ENCODE results near the gene CCDC78.

The CCDC78 gene

DNA sequence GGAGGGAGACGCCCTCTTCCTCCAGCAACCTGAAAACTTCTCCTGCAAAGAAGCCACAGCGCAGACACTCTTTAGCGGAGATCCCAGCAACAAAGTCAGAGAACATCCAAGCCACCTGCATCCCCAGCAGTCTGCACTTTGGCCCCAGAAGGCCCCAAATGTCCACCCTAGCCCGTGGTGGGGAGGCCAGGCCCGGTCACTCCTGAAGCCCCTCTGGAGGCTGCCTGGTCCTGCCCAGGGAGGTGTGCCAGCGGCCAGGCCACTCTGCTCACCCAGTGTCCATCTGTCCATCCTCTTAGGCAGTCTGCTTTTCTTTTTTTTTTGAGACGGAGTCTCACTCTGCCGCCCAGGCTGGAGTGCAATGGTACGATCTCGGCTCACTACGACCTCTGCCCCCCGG, 6.1 kb upstream of the CCDC78 start:
- no peaks in the 10 kb centered on the region for H3K27me3 ChIP-seq (replicated peaks)
- DNase-seq = no peak
- TF ChIP-seq, protein P1, sequence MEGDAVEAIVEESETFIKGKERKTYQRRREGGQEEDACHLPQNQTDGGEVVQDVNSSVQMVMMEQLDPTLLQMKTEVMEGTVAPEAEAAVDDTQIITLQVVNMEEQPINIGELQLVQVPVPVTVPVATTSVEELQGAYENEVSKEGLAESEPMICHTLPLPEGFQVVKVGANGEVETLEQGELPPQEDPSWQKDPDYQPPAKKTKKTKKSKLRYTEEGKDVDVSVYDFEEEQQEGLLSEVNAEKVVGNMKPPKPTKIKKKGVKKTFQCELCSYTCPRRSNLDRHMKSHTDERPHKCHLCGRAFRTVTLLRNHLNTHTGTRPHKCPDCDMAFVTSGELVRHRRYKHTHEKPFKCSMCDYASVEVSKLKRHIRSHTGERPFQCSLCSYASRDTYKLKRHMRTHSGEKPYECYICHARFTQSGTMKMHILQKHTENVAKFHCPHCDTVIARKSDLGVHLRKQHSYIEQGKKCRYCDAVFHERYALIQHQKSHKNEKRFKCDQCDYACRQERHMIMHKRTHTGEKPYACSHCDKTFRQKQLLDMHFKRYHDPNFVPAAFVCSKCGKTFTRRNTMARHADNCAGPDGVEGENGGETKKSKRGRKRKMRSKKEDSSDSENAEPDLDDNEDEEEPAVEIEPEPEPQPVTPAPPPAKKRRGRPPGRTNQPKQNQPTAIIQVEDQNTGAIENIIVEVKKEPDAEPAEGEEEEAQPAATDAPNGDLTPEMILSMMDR (IDR thresholded peaks at IDR 0.05; ENCODE audit: low read depth, low read length, missing control alignments) = no peak
- H3K4me3 ChIP-seq (ENCODE audit: low read depth, low read length) = no peak overlapping the region
- peaks cover 29% of the 10 kb centered on the region for H3K36me3 ChIP-seq (replicated peaks)
- no peak overlapping the region for H3K27ac ChIP-seq
- in situ Hi-C loops (cut with HindIII; ENCODE audit: low pct_ligation_motif_present, low sequenced_read_pairs) = no loop called here

DNA sequence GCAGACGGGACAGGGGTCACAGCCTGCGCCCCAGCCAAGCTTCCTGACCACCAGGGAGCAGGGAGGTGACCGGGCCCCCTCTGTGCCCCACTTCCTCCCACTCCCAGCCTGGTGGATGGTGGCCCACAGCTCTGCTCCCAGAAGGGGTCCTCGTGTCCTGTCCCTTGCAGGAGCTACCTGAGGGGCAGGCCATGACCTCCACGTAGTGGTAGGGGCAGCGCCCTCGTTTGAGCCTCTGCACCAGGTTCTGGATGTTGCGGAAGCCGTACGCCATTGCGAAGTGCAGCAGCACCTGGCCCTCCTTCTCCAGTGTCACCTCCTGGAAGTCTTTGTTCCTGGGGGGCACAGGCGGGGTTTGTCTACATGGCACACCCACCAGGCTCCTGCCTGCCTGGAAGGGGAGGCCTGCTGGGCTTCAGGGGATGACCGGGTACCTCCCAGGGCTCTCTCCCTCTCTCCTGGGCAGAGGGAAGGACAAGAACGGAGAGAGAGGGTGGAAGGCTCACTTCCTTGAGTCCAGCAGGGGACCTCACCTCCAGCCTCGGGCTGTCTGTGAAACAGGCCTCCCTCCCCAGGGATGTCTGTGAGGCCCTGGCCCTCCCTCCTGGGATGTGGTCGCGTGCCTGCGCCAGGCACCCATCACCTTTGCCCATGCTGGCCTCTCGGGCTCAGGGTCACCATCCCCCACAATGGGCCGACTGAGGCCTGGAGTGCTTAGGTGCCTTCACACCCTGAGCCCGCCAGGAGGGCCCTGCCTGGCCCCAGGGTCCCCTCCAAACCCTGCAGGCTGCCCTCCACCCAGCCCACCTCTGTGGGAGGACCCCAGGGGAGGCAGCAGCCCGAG, 4.6 kb upstream of the CCDC78 start:
- Histone ChIP-seq H3K36me3 (replicated peaks) (peaks cover 22% of the 10 kb centered on the region), H3K27ac (no peak overlapping the region), H3K4me3 (ENCODE audit: low read depth, low read length) (no peak overlapping the region), H3K27me3 (replicated peaks) (no peaks in the 10 kb centered on the region)
- in situ Hi-C loops (cut with HindIII; ENCODE audit: low pct_ligation_motif_present, low sequenced_read_pairs) = no loop called here
- DNase-seq = no peak
- TF ChIP-seq, protein P1 (IDR thresholded peaks at IDR 0.05; ENCODE audit: low read depth, low read length, missing control alignments) = no peak

GRCh38 chr16:729768-730665, 3.8 kb upstream of the CCDC78 start:
- Histone ChIP-seq H3K4me3 (ENCODE audit: low read depth, low read length) (no peak overlapping the region), H3K27ac (no peak overlapping the region), H3K36me3 (replicated peaks) (peaks cover 17% of the 10 kb centered on the region), H3K27me3 (replicated peaks) (no peaks in the 10 kb centered on the region)
- DNase-seq = no peak
- in situ Hi-C loops (cut with HindIII; ENCODE audit: low pct_ligation_motif_present, low sequenced_read_pairs) = no loop called here
- TF ChIP-seq, protein P1 (IDR thresholded peaks at IDR 0.05; ENCODE audit: low read depth, low read length, missing control alignments) = no peak

DNA sequence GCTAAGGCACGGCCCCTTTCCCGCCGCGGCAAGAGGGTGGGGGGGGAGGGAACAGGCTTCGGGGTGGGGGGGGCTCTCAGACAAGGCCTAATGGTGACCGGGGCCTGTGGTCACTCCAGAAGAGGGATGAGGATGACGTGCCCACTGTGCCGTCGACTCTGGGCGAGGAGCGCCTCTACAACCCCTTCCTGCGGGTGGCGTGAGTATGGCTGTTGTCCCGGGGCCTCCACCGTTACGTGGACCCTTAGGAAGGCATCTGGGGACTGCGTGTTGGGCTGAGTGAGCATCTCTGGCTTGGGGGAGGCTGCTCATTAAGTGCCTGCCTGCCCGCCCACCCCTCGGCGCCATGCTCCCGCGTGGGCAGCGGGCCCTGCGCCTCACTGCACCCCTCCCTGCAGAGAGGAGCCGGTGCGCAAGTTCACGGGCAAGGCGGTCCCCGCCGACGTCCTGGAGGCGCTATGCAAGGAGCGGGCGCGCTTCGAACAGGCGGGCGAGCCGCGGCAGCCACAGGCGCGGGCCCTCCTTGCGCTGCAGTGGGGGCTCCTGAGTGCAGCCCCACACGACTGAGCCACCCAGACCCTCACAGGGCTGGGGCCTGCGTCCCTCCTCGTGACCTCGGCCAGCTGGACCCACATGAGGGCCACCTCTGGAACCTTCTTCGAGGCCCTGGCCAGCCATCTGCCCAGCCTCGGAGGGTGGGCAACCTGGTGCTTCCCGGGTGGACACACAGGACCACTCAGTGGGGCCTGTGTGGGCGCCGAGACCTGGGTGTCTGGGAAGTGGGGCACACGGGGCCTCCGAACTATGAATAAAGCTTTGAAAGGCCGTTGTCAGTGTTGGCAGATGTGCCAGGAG, 2.9 kb upstream of the CCDC78 start:
- DNase-seq = no peak
- no peak overlapping the region for H3K27ac ChIP-seq
- in situ Hi-C loops (cut with HindIII; ENCODE audit: low pct_ligation_motif_present, low sequenced_read_pairs) = no loop called here
- H3K27me3 ChIP-seq (replicated peaks) = no peaks in the 10 kb centered on the region
- peak overlapping the region; percentile 67 for H3K4me3 ChIP-seq (ENCODE audit: low read depth, low read length)
- TF ChIP-seq, protein P1 (IDR thresholded peaks at IDR 0.05; ENCODE audit: low read depth, low read length, missing control alignments) = no peak
- H3K36me3 ChIP-seq (replicated peaks) = peaks cover 14% of the 10 kb centered on the region

DNA sequence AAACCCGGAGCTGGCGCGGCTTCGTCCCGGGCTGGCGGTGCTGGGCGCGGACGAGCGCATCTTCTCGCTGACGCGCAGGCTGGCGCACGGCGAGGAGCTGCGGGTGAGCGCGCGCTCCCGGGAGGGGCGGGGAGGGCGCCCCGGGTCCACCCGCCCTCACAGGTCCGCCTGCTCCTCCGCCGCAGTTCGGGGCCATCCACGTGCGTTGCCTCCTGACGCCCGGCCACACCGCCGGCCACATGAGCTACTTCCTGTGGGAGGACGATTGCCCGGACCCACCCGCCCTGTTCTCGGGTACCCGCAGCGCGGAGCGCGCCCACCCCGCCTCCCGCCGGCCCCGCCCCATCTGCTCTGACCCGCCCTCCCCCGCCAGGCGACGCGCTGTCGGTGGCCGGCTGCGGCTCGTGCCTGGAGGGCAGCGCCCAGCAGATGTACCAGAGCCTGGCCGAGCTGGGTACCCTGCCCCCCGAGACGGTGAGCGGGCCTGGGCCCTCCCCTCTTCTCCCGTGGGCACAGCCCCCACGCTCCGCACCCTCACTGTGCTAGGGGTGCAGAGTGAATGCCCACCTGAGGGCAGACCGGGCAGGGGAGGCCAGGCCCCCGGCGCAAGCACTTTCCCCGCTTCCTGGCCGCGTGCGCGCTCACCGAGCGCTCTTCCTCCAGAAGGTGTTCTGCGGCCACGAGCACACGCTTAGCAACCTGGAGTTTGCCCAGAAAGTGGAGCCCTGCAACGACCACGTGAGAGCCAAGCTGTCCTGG, 2.1 kb upstream of the CCDC78 start:
- peaks cover 7% of the 10 kb centered on the region for H3K36me3 ChIP-seq (replicated peaks)
- DNase-seq = peak; percentile 63
- TF ChIP-seq, protein P1 (IDR thresholded peaks at IDR 0.05; ENCODE audit: low read depth, low read length, missing control alignments) = no peak
- H3K4me3 ChIP-seq (ENCODE audit: low read depth, low read length) = peak overlapping the region; percentile 67
- H3K27me3 ChIP-seq (replicated peaks) = no peaks in the 10 kb centered on the region
- in situ Hi-C loops (cut with HindIII; ENCODE audit: low pct_ligation_motif_present, low sequenced_read_pairs) = no loop called here
- H3K27ac ChIP-seq = no peak overlapping the region

All from brain microvascular endothelial cell (primary cell).